A673 (cell line): ENCODE results near the gene EIF3K. TPM values are rescaled to one million over a fixed set of nuclear protein-coding genes. Genes with fewer than 3 reads are reported as not detected.

ENCODE experiments used
- BruUV-seq: library from RNA; stranded (reverse); fragments of 400-500 nt; replicated peaks from 2 replicates; lab custom pipeline; 2021; lab: Mats Ljungman, UMichigan
- CTCF ChIA-PET: fragments of 300-600 bp; sonication (Branson Sonifier 250); formaldehyde crosslinking; loops from one replicate; lab custom pipeline; 2022; ENCODE audit warnings: antibody characterized with exemption; lab: Charles Lee
- POLR2A ChIA-PET: fragments of 300-600 bp; sonication (Branson Sonifier 250); formaldehyde crosslinking; loops from one replicate; lab custom pipeline; 2022; ENCODE audit warnings: antibody characterized with exemption; ENCODE audit not compliant: low non-redundant PET; lab: Charles Lee
- DNase-seq: peaks from one replicate; pipeline ENCODE4 v3.0.0-alpha.2; 2015; ENCODE audit warnings: low spot score
- H3K27ac ChIP-seq: fragments of 200-600 bp; sonication (generic); 2 replicates; pipeline ENCODE4 v1.5.1; 2016; ENCODE audit warnings: mixed run types, low read depth, mild to moderate bottlenecking, mixed read lengths, antibody characterized with exemption, low read length; ENCODE audit not compliant: poor library complexity, severe bottlenecking
- H3K27me3 ChIP-seq: fragments of 200-600 bp; sonication (generic); replicated peaks from 2 replicates; pipeline ENCODE4 v1.6.1; 2017; ENCODE audit warnings: mixed run types, low read depth, mild to moderate bottlenecking, mixed read lengths, antibody characterized with exemption, low read length; ENCODE audit not compliant: insufficient read depth, poor library complexity
- H3K36me3 ChIP-seq: fragments of 200-600 bp; sonication (generic); 2 replicates; pipeline ENCODE4 v1.6.1; 2016; ENCODE audit warnings: mixed run types, mild to moderate bottlenecking, mixed read lengths, antibody characterized with exemption, low read length; ENCODE audit not compliant: insufficient read depth, poor library complexity, severe bottlenecking
- H3K4me1 ChIP-seq: fragments of 200-600 bp; sonication (generic); 2 replicates; pipeline ENCODE4 v1.6.1; 2017; ENCODE audit warnings: mixed run types, mild to moderate bottlenecking, mixed read lengths, antibody characterized with exemption, low read length; ENCODE audit not compliant: insufficient read depth, poor library complexity, severe bottlenecking
- H3K4me3 ChIP-seq: fragments of 200-600 bp; sonication (generic); 2 replicates; pipeline ENCODE4 v1.5.1; 2016; ENCODE audit warnings: low read depth, mixed run types, mild to moderate bottlenecking, mixed read lengths, low read length; ENCODE audit not compliant: poor library complexity, severe bottlenecking
- H3K9me3 ChIP-seq: fragments of 200-600 bp; sonication (generic); 2 replicates; pipeline ENCODE4 v1.6.1; 2016; ENCODE audit warnings: mixed run types, low read depth, mild to moderate bottlenecking, mixed read lengths, antibody characterized with exemption, low read length; ENCODE audit not compliant: poor library complexity, severe bottlenecking
- EZH2 ChIP-seq: fragments of 200-600 bp; sonication (generic); IDR thresholded peaks from 2 replicates; pipeline ENCODE4 v1.6.1; 2017; ENCODE audit warnings: borderline replicate concordance, low read depth, mild to moderate bottlenecking, mixed read lengths, antibody characterized with exemption, low read length; ENCODE audit not compliant: poor library complexity, severe bottlenecking
- intact Hi-C: fragments of 100-400 bp; cut with micrococcal nuclease; formaldehyde crosslinking; loops from one replicate; pipeline ENCODE4 v1.10.0; 2022; ENCODE audit not compliant: unreplicated experiment
- total RNA-seq: library from RNA; stranded (reverse); gene quantifications from 2 replicates; pipeline ENCODE4 v1.2.3, GENCODE V29; 2021
- TF ChIP-seq, protein P1 (sequence below): fragments of 300-800, 200-600 bp; sonication (generic); conservative IDR thresholded peaks from 2 replicates; pipeline ENCODE4 v1.5.1; 2017; ENCODE audit warnings: low read depth, mild to moderate bottlenecking, antibody characterized with exemption, low read length, moderate library complexity, mixed read lengths

EIF3K gene
- total RNA-seq, 1 experiment from 2014 or later: 316 TPM

DNA sequence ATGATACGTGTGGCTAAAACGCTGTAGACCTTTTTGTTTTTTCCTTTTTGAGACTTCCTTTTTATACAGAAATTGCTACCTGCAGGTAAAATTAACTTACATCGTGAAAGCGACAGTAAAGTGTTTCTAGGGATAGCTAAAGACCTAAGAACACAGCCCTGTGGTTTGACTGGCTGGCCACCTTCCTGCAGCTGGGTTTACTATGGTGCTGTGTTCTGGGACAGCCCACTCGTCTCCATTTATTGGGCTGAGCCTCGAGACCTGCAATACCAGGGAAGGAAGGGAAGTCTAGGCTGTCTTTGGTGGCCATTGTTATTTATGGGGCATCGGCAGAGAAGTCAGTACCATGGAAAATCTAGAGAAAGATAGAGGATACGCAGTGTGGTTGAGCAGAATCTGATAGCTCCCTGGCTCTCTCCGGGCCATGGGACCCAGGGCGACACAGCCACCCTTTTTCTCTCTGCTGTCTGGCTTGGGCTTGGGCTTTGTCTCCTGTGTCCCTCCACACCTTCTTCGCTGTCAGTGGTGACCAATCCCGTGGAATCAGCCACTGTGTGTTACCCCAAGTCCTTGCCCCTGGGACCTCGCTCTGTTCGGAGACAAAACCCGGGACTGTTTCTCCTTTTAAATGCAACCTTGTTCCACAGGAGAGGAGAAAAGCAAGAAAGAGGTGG, 59.4 kb downstream of the EIF3K start:
- CTCF ChIA-PET: no interaction called here
- BruUV-seq: no TSS peak
- H3K36me3 ChIP-seq: no peaks in the 10 kb centered on the region
- intact Hi-C loops: no loop called here
- H3K4me1 ChIP-seq: peaks cover 4% of the 10 kb centered on the region
- H3K27ac ChIP-seq: peak overlapping the region; percentile 23
- no peak overlapping the region for H3K4me3 ChIP-seq
- H3K27me3 ChIP-seq: no peaks in the 10 kb centered on the region
- DNase-seq: no peak
- POLR2A ChIA-PET: no interaction called here
- no peaks in the 10 kb centered on the region for H3K9me3 ChIP-seq
- TF ChIP-seq, protein P1, sequence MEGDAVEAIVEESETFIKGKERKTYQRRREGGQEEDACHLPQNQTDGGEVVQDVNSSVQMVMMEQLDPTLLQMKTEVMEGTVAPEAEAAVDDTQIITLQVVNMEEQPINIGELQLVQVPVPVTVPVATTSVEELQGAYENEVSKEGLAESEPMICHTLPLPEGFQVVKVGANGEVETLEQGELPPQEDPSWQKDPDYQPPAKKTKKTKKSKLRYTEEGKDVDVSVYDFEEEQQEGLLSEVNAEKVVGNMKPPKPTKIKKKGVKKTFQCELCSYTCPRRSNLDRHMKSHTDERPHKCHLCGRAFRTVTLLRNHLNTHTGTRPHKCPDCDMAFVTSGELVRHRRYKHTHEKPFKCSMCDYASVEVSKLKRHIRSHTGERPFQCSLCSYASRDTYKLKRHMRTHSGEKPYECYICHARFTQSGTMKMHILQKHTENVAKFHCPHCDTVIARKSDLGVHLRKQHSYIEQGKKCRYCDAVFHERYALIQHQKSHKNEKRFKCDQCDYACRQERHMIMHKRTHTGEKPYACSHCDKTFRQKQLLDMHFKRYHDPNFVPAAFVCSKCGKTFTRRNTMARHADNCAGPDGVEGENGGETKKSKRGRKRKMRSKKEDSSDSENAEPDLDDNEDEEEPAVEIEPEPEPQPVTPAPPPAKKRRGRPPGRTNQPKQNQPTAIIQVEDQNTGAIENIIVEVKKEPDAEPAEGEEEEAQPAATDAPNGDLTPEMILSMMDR: no peak
- no peak for TF ChIP-seq EZH2

DNA sequence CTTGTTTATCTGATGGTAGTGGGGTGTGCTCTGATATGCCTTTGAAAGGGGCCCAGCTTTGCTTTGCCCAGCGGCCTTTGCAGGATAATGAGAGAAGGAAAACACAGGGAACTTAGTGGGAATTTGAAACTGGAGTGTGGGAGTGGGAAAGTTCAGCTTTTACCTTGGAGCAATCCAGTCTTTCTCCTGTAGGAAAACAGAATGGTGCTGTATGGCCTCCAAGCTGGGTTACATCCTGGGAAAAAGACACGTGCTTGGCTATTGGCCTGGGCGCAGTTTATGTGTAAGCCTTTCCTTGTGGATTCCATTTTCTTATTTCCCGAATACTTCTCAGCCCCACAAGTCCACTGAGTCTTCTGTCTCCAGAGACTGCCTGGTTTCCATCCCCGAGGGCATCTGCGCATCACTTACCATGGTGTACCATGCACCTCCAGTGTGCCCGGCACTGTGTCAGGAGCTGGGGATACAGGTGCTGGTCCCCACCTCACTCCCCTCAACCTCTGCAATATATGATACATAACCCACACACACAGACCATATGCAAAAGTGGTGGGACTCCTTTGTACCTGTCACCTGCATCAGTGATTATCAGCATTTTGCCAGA, 60.0 kb downstream of the EIF3K start:
- no peak for DNase-seq
- no TSS peak for BruUV-seq
- TF ChIP-seq, protein P1: no peak
- TF ChIP-seq EZH2: no peak
- H3K9me3 ChIP-seq: no peaks in the 10 kb centered on the region
- H3K4me1 ChIP-seq: peaks cover 11% of the 10 kb centered on the region
- no peaks in the 10 kb centered on the region for H3K36me3 ChIP-seq
- ChIA-PET POLR2A (no interaction called here), CTCF (no interaction called here)
- no peaks in the 10 kb centered on the region for H3K27me3 ChIP-seq
- H3K27ac ChIP-seq: peak overlapping the region; percentile 23
- no peak overlapping the region for H3K4me3 ChIP-seq
- intact Hi-C loops: no loop called here

DNA sequence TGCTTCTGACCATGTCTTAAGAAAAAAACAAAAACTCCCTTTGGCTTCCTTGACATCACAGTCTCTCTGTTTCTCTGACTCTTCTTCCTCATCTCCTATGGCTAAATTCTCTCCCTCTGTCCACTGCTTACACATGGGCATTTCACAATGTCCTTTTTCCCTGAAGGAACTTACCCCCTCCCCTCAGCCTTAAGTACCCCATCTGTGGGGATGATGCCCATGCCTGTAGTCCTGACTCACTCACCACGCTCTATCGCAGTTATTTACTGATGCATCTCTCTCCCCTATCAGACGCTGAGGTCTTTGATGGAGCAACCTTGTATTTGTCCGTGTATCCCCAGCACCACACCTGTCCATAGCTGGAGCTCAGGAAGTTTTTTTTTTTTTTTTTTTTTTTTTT, 60.9 kb downstream of the EIF3K start:
- H3K27me3 ChIP-seq: no peaks in the 10 kb centered on the region
- H3K9me3 ChIP-seq: no peaks in the 10 kb centered on the region
- no peaks in the 10 kb centered on the region for H3K36me3 ChIP-seq
- ChIA-PET POLR2A (no interaction called here), CTCF (no interaction called here)
- intact Hi-C loops: no loop called here
- H3K27ac ChIP-seq: no peak overlapping the region
- H3K4me1 ChIP-seq: peaks cover 19% of the 10 kb centered on the region
- no peak for TF ChIP-seq EZH2
- TF ChIP-seq, protein P1: no peak
- H3K4me3 ChIP-seq: no peak overlapping the region
- DNase-seq: no peak
- BruUV-seq: no TSS peak
